HepG2 (cell line): ENCODE measurements around the gene ENO2. TPM values are rescaled to one million over a fixed set of nuclear protein-coding genes. Genes with fewer than 3 reads are reported as not detected.

ENCODE experiments used
- LCORL ChIP-seq, 2 experiments: fragments of 450-650 bp in 1 of 2; sonication (generic) in 1 of 2; formaldehyde crosslinking in 1 of 2; IDR thresholded peaks; 2 replicates each; pipeline versions ENCODE4 v1.5.0 to v1.6.1; 2017 to 2020; ENCODE audit warnings: antibody characterized with exemption in 1 of 2, missing genetic modification reagents in 1 of 2
- NCOA5 ChIP-seq: sonication (generic); formaldehyde crosslinking; IDR thresholded peaks from 2 replicates; pipeline ENCODE4 v1.4.0; 2020; ENCODE audit warnings: missing genetic modification reagents
- NFKB2 ChIP-seq: sonication (generic); formaldehyde crosslinking; IDR thresholded peaks from 2 replicates; pipeline ENCODE4 v1.4.0; 2020; ENCODE audit warnings: missing genetic modification reagents, borderline replicate concordance
- NFRKB ChIP-seq: fragments of 450-650 bp; IDR thresholded peaks from 2 replicates; pipeline ENCODE4 v1.6.1; 2017
- PPARG ChIP-seq: conservative IDR thresholded peaks from 2 replicates; pipeline ENCODE4 v1.6.1; 2016; ENCODE audit warnings: missing biosample characterization, missing genetic modification reagents
- SIX1 ChIP-seq: sonication (generic); formaldehyde crosslinking; IDR thresholded peaks from 2 replicates; pipeline ENCODE4 v1.4.0; 2020; ENCODE audit warnings: missing genetic modification reagents, borderline replicate concordance
- ZFYVE20 ChIP-seq: sonication (generic); formaldehyde crosslinking; IDR thresholded peaks from 2 replicates; pipeline ENCODE4 v1.8.0; 2023; ENCODE audit warnings: low read depth, mild to moderate bottlenecking, moderate library complexity, missing genetic modification reagents, borderline replicate concordance
- ZNF24 ChIP-seq: fragments of 450-650 bp; IDR thresholded peaks from 2 replicates; pipeline ENCODE4 v1.6.1; 2017; ENCODE audit warnings: antibody characterized with exemption, mild to moderate bottlenecking
- ZNF563 ChIP-seq: sonication (generic); formaldehyde crosslinking; IDR thresholded peaks from 2 replicates; pipeline ENCODE4 v1.8.0; 2022; ENCODE audit warnings: mild to moderate bottlenecking, moderate library complexity, missing genetic modification reagents
- ZNF598 ChIP-seq: sonication (generic); formaldehyde crosslinking; IDR thresholded peaks from 2 replicates; pipeline ENCODE4 v1.5.1; 2020; ENCODE audit warnings: mild to moderate bottlenecking, missing genetic modification reagents, borderline replicate concordance
- ZSCAN29 ChIP-seq: sonication (generic); formaldehyde crosslinking; conservative IDR thresholded peaks from 2 replicates; pipeline ENCODE4 v1.4.0; 2020; ENCODE audit warnings: mild to moderate bottlenecking, missing genetic modification reagents
- ZSCAN30 ChIP-seq: sonication (generic); formaldehyde crosslinking; IDR thresholded peaks from 2 replicates; pipeline ENCODE4 v1.5.0; 2020; ENCODE audit warnings: mild to moderate bottlenecking, missing genetic modification reagents
- polyA plus RNA-seq, 8 experiments: library from polyadenylated mRNA; depleted of rRNA in 3 of 8; stranded (reverse) in 7 of 8; unstranded in 1 of 8; fragments of >200 nt; fragmentation: Illumina TruSeq in 4 of 8; extraction: Trizol in 4 of 8; gene quantifications; 2 replicates each; pipeline versions ENCODE4 v1.2.1 to v1.2.3, GENCODE V29; 2011 to 2016; ENCODE audit warnings: low read depth in 4 of 8, missing spikeins in 1 of 8, mixed read lengths in 1 of 8; ENCODE audit not compliant: insufficient read depth in 1 of 8
- total RNA-seq, 5 experiments: library from RNA; depleted of rRNA; stranded (reverse); fragments of >200 nt; fragmentation: Illumina TruSeq; extraction: Trizol; gene quantifications; 2 replicates each; pipeline ENCODE4 v1.2.3, GENCODE V29; 2016; ENCODE audit warnings: low read depth in 1 of 5
- TF ChIP-seq, protein P1 (sequence below): sonication (generic); formaldehyde crosslinking; IDR thresholded peaks from 2 replicates; pipeline ENCODE4 v1.5.0; 2020; ENCODE audit warnings: missing genetic modification reagents
- TF ChIP-seq, protein P2 (sequence below): sonication (generic); formaldehyde crosslinking; IDR thresholded peaks from 2 replicates; pipeline ENCODE4 v1.8.0; 2022; ENCODE audit warnings: missing genetic modification reagents, low read depth, mild to moderate bottlenecking, borderline replicate concordance
- TF ChIP-seq, protein P3 (sequence below): sonication (generic); formaldehyde crosslinking; IDR thresholded peaks from 2 replicates; pipeline ENCODE4 v1.8.0; 2022; ENCODE audit warnings: missing genetic modification reagents, mild to moderate bottlenecking, moderate library complexity, borderline replicate concordance
- TF ChIP-seq, protein P4 (sequence below): sonication (generic); formaldehyde crosslinking; IDR thresholded peaks from 2 replicates; pipeline ENCODE4 v1.4.0; 2020; ENCODE audit warnings: missing genetic modification reagents, borderline replicate concordance
- TF ChIP-seq, protein P5 (sequence below): sonication (generic); formaldehyde crosslinking; IDR thresholded peaks from 2 replicates; pipeline ENCODE4 v1.4.0; 2020; ENCODE audit warnings: low read depth, missing genetic modification reagents

The ENO2 gene
- total and polyA plus RNA-seq, 2 of the 13 experiments (the other 11 are each of a cell fraction or from before 2014, with no cell fraction given) = 19.3 to 136 TPM

DNA sequence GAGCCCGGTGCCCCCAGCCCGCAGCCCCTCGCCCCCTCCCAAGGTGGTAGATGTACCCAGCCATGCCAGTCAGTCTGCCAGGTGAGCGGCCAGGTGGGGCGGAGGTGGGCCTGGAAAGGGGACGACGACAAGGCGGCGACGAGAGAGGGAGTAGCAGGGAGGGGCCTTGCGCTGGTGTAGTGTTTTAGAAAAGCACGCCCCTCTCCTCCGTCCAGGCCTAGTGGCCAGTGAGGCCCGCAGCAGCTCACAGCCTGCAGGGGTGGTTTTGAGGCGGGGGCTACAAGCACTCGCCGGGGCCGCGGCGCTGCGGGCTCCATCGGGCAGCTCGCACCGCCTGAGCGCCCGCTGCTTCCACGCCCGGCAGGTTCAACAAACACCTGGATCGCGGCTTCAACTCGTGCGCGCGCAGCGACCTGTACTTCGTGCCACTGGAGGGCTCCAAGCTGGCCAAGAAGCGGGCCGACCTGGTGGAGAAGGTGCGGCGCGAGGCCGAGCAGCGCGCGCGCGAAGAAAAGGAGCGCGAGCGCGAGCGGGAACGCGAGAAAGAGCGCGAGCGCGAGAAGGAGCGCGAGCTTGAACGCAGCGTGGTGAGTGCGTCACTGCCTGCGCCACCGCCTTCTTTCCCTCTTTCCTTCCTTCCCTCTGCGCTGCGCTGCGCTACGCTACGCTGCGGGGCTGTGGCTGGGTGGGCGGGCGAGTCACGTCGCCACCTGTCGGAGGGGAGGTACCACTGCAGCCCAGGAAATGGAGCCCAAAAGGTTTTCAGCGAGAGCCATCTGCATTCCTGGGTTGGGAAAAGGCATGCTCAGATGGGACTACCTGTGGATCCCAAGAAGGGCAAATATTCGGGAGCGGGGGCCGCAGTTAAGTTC, 23.3 kb downstream of the ENO2 start (continued):
- TF ChIP-seq, protein P1, sequence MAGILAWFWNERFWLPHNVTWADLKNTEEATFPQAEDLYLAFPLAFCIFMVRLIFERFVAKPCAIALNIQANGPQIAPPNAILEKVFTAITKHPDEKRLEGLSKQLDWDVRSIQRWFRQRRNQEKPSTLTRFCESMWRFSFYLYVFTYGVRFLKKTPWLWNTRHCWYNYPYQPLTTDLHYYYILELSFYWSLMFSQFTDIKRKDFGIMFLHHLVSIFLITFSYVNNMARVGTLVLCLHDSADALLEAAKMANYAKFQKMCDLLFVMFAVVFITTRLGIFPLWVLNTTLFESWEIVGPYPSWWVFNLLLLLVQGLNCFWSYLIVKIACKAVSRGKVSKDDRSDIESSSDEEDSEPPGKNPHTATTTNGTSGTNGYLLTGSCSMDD (CRISPR knock-in tag) = no peak
- TF ChIP-seq, protein P2, sequence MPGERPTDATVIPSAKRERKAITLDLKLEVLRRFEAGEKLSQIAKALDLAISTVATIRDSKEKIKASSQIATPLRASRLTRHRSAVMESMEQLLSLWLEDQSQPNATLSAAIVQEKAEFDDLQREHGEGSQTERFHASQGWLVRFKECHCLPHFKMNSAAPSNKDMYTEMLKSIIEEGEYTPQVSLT (CRISPR knock-in tag) = no peak
- TF ChIP-seq NFKB2 (CRISPR knock-in tag) (peak; percentile 91; the same call in 1 of the 2 replicates), ZSCAN30 (CRISPR knock-in tag) (no peak), LCORL (IDR thresholded peaks at IDR 0.05) (no peak), LCORL (CRISPR knock-in tag; IDR thresholded peaks at IDR 0.05) (peak; percentile 88), SIX1 (CRISPR knock-in tag) (no peak), ZNF598 (CRISPR knock-in tag) (peak; percentile 94), NCOA5 (CRISPR knock-in tag) (no peak; the same call in 1 of the 2 replicates), ZNF563 (CRISPR knock-in tag) (peak; percentile 86), NFRKB (no peak), ZSCAN29 (CRISPR knock-in tag) (0 out of 2 replicates have a peak, but pooled peaks have one; percentile 37), ZNF24 (0 out of 2 replicates have a peak, but pooled peaks have one; percentile 7), PPARG (CRISPR knock-in tag) (peak; percentile 64; the same call in 1 of the 2 replicates), ZFYVE20 (peak; percentile 70; the same call in 1 of the 2 replicates)
- TF ChIP-seq, protein P3, sequence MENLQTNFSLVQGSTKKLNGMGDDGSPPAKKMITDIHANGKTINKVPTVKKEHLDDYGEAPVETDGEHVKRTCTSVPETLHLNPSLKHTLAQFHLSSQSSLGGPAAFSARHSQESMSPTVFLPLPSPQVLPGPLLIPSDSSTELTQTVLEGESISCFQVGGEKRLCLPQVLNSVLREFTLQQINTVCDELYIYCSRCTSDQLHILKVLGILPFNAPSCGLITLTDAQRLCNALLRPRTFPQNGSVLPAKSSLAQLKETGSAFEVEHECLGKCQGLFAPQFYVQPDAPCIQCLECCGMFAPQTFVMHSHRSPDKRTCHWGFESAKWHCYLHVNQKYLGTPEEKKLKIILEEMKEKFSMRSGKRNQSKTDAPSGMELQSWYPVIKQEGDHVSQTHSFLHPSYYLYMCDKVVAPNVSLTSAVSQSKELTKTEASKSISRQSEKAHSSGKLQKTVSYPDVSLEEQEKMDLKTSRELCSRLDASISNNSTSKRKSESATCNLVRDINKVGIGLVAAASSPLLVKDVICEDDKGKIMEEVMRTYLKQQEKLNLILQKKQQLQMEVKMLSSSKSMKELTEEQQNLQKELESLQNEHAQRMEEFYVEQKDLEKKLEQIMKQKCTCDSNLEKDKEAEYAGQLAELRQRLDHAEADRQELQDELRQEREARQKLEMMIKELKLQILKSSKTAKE = no peak
- TF ChIP-seq, protein P4, sequence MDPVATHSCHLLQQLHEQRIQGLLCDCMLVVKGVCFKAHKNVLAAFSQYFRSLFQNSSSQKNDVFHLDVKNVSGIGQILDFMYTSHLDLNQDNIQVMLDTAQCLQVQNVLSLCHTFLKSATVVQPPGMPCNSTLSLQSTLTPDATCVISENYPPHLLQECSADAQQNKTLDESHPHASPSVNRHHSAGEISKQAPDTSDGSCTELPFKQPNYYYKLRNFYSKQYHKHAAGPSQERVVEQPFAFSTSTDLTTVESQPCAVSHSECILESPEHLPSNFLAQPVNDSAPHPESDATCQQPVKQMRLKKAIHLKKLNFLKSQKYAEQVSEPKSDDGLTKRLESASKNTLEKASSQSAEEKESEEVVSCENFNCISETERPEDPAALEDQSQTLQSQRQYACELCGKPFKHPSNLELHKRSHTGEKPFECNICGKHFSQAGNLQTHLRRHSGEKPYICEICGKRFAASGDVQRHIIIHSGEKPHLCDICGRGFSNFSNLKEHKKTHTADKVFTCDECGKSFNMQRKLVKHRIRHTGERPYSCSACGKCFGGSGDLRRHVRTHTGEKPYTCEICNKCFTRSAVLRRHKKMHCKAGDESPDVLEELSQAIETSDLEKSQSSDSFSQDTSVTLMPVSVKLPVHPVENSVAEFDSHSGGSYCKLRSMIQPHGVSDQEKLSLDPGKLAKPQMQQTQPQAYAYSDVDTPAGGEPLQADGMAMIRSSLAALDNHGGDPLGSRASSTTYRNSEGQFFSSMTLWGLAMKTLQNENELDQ (CRISPR knock-in tag) = no peak
- TF ChIP-seq, protein P5, sequence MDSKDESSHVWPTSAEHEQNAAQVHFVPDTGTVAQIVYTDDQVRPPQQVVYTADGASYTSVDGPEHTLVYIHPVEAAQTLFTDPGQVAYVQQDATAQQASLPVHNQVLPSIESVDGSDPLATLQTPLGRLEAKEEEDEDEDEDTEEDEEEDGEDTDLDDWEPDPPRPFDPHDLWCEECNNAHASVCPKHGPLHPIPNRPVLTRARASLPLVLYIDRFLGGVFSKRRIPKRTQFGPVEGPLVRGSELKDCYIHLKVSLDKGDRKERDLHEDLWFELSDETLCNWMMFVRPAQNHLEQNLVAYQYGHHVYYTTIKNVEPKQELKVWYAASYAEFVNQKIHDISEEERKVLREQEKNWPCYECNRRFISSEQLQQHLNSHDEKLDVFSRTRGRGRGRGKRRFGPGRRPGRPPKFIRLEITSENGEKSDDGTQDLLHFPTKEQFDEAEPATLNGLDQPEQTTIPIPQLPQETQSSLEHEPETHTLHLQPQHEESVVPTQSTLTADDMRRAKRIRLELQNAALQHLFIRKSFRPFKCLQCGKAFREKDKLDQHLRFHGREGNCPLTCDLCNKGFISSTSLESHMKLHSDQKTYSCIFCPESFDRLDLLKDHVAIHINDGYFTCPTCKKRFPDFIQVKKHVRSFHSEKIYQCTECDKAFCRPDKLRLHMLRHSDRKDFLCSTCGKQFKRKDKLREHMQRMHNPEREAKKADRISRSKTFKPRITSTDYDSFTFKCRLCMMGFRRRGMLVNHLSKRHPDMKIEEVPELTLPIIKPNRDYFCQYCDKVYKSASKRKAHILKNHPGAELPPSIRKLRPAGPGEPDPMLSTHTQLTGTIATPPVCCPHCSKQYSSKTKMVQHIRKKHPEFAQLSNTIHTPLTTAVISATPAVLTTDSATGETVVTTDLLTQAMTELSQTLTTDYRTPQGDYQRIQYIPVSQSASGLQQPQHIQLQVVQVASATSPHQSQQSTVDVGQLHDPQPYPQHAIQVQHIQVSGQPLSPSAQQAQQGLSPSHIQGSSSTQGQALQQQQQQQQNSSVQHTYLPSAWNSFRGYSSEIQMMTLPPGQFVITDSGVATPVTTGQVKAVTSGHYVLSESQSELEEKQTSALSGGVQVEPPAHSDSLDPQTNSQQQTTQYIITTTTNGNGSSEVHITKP = 0 out of 2 replicates have a peak, but pooled peaks have one; percentile 51
